K562 (cell line): Measurements from ENCODE around the gene BICD1. TPM values are rescaled to one million over a fixed set of nuclear protein-coding genes. Genes with fewer than 3 reads are reported as not detected.
A peak's percentile ranks its signal among the peaks of the same experiment; 100 is the strongest.

Experiments used
- ATAC-seq: fragments of 200-7000 bp; cut with Tn5 transposase; 3 replicates; pipeline ENCODE4 v1.9.1; 2020; ENCODE audit warnings: moderate library complexity
- BruUV-seq: library from RNA; stranded (reverse); fragments of 400-500 nt; replicated peaks from 2 replicates; lab custom pipeline; 2021; lab: Mats Ljungman, UMichigan
- CTCF ChIA-PET: fragments of 300-600 bp; formaldehyde crosslinking; extraction: SDS; loops from one replicate; lab custom pipeline; 2021; ENCODE audit warnings: low intra/inter-chr PET ratio; lab: Yijun Ruan, JAX
- POLR2A ChIA-PET: fragments of 300-600, 350-650 bp; sonication (Branson Sonifier 250); formaldehyde crosslinking; extraction: SDS; loops from one replicate; lab custom pipeline; 2021; ENCODE audit warnings: antibody characterized with exemption, inconsistent platforms; lab: Yijun Ruan, JAX
- DNase-seq, 4 experiments: peaks; one replicate each; pipeline versions ENCODE4 v3.0.0 to v3.0.0-alpha.2; 2011 to 2018; ENCODE audit warnings: low spot score in 3 of 4, mixed read lengths in 3 of 4; ENCODE audit errors: extremely low read depth in 1 of 4
- FAIRE-seq: peaks from 2 replicates; lab custom pipeline; 2011; peaks lifted over from hg19 to GRCh38; lab: Jason Lieb, UNC
- H2AFZ ChIP-seq: 2 replicates; pipeline ENCODE4 v1.6.0; 2011; ENCODE audit warnings: low read depth, low read length, control low read depth, inconsistent platforms
- H3K27ac ChIP-seq: fragments of 200-600 bp; 3 replicates; pipeline ENCODE4 v1.8.0; 2011; ENCODE audit warnings: low read depth, mild to moderate bottlenecking, control low read depth, inconsistent platforms, low read length, moderate library complexity, mixed read lengths; ENCODE audit errors: extremely low read depth
- H3K27me3 ChIP-seq, 2 experiments: fragments of 300-600 bp in 1 of 2; 2 replicates in 1 of 2; 3 replicates in 1 of 2; pipeline versions ENCODE4 v1.6.0 to v1.8.0; 2011; ENCODE audit warnings: inconsistent platforms in 2 of 2, low read length in 2 of 2, mild to moderate bottlenecking in 1 of 2, mixed read lengths in 1 of 2, moderate library complexity in 1 of 2; ENCODE audit not compliant: control insufficient read depth in 2 of 2, insufficient read depth in 2 of 2
- H3K36me3 ChIP-seq: fragments of 300-600 bp; 3 replicates; pipeline ENCODE4 v1.8.0; 2011; ENCODE audit warnings: mild to moderate bottlenecking, low read length, inconsistent platforms; ENCODE audit not compliant: control insufficient read depth, insufficient read depth
- H3K4me1 ChIP-seq, 2 experiments: fragments of 200-600 bp in 1 of 2; replicated peaks in 1 of 2; 2 replicates in 1 of 2; 3 replicates in 1 of 2; pipeline versions ENCODE4 v1.5.1 to v1.8.0; 2011; ENCODE audit warnings: inconsistent platforms in 2 of 2, low read length in 2 of 2, mild to moderate bottlenecking in 1 of 2, mixed read lengths in 1 of 2, moderate library complexity in 1 of 2; ENCODE audit not compliant: control insufficient read depth in 2 of 2, insufficient read depth in 2 of 2
- H3K4me2 ChIP-seq: 2 replicates; pipeline ENCODE4 v1.6.1; 2011; ENCODE audit warnings: low read length, control low read depth, inconsistent platforms, mixed read lengths; ENCODE audit not compliant: insufficient read depth
- H3K4me3 ChIP-seq: fragments of 200-600 bp; sonication (generic), shearing (Covaris generic); 2 replicates; pipeline ENCODE4 v1.5.1; 2016; ENCODE audit warnings: control low read depth, inconsistent platforms
- H3K79me2 ChIP-seq: fragments of 200-600 bp; 3 replicates; pipeline ENCODE4 v1.8.0; 2011; ENCODE audit warnings: low read length, inconsistent platforms; ENCODE audit not compliant: control insufficient read depth, insufficient read depth
- H3K9ac ChIP-seq, 2 experiments: 2 replicates each; pipeline versions ENCODE4 v1.6.0 to v1.6.1; 2011; ENCODE audit warnings: low read depth in 2 of 2, low read length in 2 of 2, control low read depth in 1 of 2, inconsistent platforms in 1 of 2, mild to moderate bottlenecking in 1 of 2, mixed read lengths in 1 of 2; ENCODE audit not compliant: insufficient read depth in 1 of 2
- H3K9me1 ChIP-seq: one replicate; pipeline ENCODE4 v1.6.0; 2011; ENCODE audit warnings: inconsistent platforms, mild to moderate bottlenecking, low read length, moderate library complexity; ENCODE audit not compliant: control insufficient read depth, insufficient read depth
- H3K9me3 ChIP-seq: replicated peaks from 2 replicates; pipeline ENCODE4 v1.5.1; 2011; ENCODE audit warnings: low read depth, low read length, inconsistent platforms; ENCODE audit not compliant: control insufficient read depth, insufficient read depth
- H4K20me1 ChIP-seq: replicated peaks from 2 replicates; pipeline ENCODE4 v1.6.1; 2011; ENCODE audit warnings: low read length, inconsistent platforms, mixed read lengths; ENCODE audit not compliant: control insufficient read depth, insufficient read depth
- BHLHE40 ChIP-seq: IDR thresholded peaks from 2 replicates; pipeline ENCODE4 v1.6.1; 2011; ENCODE audit warnings: low read length, improper control_type of control experiment
- EP400 ChIP-seq: fragments of 450-650 bp; IDR thresholded peaks from 2 replicates; pipeline ENCODE4 v1.6.1; 2017; ENCODE audit warnings: antibody characterized with exemption, mild to moderate bottlenecking, moderate library complexity
- MCM5 ChIP-seq: fragments of 450-650 bp; IDR thresholded peaks from 2 replicates; pipeline ENCODE4 v1.6.1; 2016; ENCODE audit warnings: low read depth
- MEF2D ChIP-seq: conservative IDR thresholded peaks from 2 replicates; pipeline ENCODE4 v1.6.1; 2016; ENCODE audit warnings: low read depth, missing genetic modification characterization, missing compliant biosample characterization
- MEIS2 ChIP-seq: fragments of 450-650 bp; IDR thresholded peaks from 2 replicates; pipeline ENCODE4 v1.6.1; 2014; ENCODE audit warnings: mild to moderate bottlenecking; ENCODE audit not compliant: partially characterized antibody
- MTA3 ChIP-seq: fragments of 450-650 bp; formaldehyde crosslinking; IDR thresholded peaks from 2 replicates; pipeline ENCODE4 v1.6.1; 2017; ENCODE audit warnings: mild to moderate bottlenecking, borderline replicate concordance
- MYC ChIP-seq, 2 experiments: fragments of 250-450 bp in 1 of 2; sonication (Bioruptor Pico) in 1 of 2; IDR thresholded peaks; 2 replicates each; pipeline versions ENCODE4 v1.5.1 to v1.6.1; 2012 to 2021; ENCODE audit warnings: low read depth in 2 of 2, borderline replicate concordance in 1 of 2, improper control_type of control experiment in 1 of 2, low read length in 1 of 2, mild to moderate bottlenecking in 1 of 2, moderate library complexity in 1 of 2
- NELFE ChIP-seq: IDR thresholded peaks from 2 replicates; pipeline ENCODE4 v1.6.1; 2011; ENCODE audit warnings: mild to moderate bottlenecking; ENCODE audit not compliant: insufficient read depth, insufficient read length
- PCBP1 ChIP-seq: fragments of 200-400 bp; formaldehyde crosslinking; IDR thresholded peaks from 2 replicates; pipeline ENCODE4 v1.6.1; 2018; ENCODE audit warnings: mild to moderate bottlenecking, low read depth, low read length; ENCODE audit not compliant: poor library complexity, severe bottlenecking
- SUPT5H ChIP-seq: fragments of 450-650 bp; IDR thresholded peaks from 2 replicates; pipeline ENCODE4 v1.6.1; 2016
- ZNF551 ChIP-seq: fragments of 250-450 bp; sonication (Bioruptor Pico); IDR thresholded peaks from 2 replicates; pipeline ENCODE4 v1.5.0; 2021; ENCODE audit warnings: mild to moderate bottlenecking, moderate library complexity
- ZNF57 ChIP-seq: fragments of 450-650 bp; formaldehyde crosslinking; IDR thresholded peaks from 2 replicates; pipeline ENCODE4 v1.4.0; 2020; ENCODE audit warnings: mild to moderate bottlenecking, moderate library complexity
- ZNF583 ChIP-seq: fragments of 250-450 bp; sonication (Bioruptor Pico); IDR thresholded peaks from 2 replicates; pipeline ENCODE4 v1.4.0; 2020
- WGBS: fragments of 100-300 bp; shearing (Covaris generic); methylation state at CpG from one replicate; pipeline ENCODE4 v1.1.6; 2016; ENCODE audit warnings: low coverage, mixed read lengths; ENCODE audit not compliant: insufficient coverage; ENCODE audit errors: missing lambda C conversion rate; 5-methylcytosine and 5-hydroxymethylcytosine counted together
- in situ Hi-C: fragments of 300-500 bp; cut with MboI; formaldehyde crosslinking; loops from 4 replicates; pipeline ENCODE4 v1.15.0; 2018; ENCODE audit warnings: inconsistent platforms, mixed read lengths
- intact Hi-C: fragments of 100-400 bp; cut with micrococcal nuclease; formaldehyde crosslinking; loops from 2 replicates; pipeline ENCODE4 v1.14.2; 2022
- polyA plus RNA-seq, 8 experiments: library from polyadenylated mRNA; depleted of rRNA in 4 of 8; stranded (reverse) in 5 of 8; unstranded in 3 of 8; fragments of >200 nt; fragmentation: Nextera tagmentation in 2 of 8; fragmentation: Illumina TruSeq in 1 of 8; extraction: Ambion mirVana in 2 of 8; extraction: Trizol in 1 of 8; gene quantifications; 2 replicates each; pipeline versions ENCODE4 v1.2.1 to v1.2.3, GENCODE V29; 2011 to 2014; ENCODE audit warnings: inconsistent platforms in 1 of 8, missing spikeins in 1 of 8
- total RNA-seq, 7 experiments: library from RNA; depleted of rRNA in 6 of 7; stranded (reverse); fragments of >200 nt in 6 of 7; fragmentation: Illumina TruSeq in 2 of 7; extraction: Trizol in 2 of 7; gene quantifications; 2 replicates each; pipeline versions ENCODE4 v1.2.1 to v1.2.3, GENCODE V29; 2011 to 2021; ENCODE audit warnings: low replicate concordance in 1 of 7
- TF ChIP-seq, protein P1 (sequence below): fragments of 250-450 bp; sonication (Bioruptor Pico); IDR thresholded peaks from 2 replicates; pipeline ENCODE4 v1.9.0; 2021; ENCODE audit warnings: mild to moderate bottlenecking, inconsistent platforms
- TF ChIP-seq, protein P2 (sequence below): fragments of 450-650 bp; IDR thresholded peaks from 2 replicates; pipeline ENCODE4 v1.6.1; 2016
- TF ChIP-seq, protein P3 (sequence below), 2 experiments: IDR thresholded peaks in 1 of 2; conservative IDR thresholded peaks in 1 of 2; 2 replicates each; pipeline ENCODE4 v1.6.1; 2016; ENCODE audit warnings: low read depth in 2 of 2, mild to moderate bottlenecking in 1 of 2, missing compliant biosample characterization in 1 of 2, missing genetic modification characterization in 1 of 2, moderate library complexity in 1 of 2

Gene BICD1
- total and polyA plus RNA-seq, 9 of the 15 experiments (the other 6 are each of a cell fraction or from before 2014, with no cell fraction given) = 3.5 to 21.1 (median 12.5) TPM

DNA sequence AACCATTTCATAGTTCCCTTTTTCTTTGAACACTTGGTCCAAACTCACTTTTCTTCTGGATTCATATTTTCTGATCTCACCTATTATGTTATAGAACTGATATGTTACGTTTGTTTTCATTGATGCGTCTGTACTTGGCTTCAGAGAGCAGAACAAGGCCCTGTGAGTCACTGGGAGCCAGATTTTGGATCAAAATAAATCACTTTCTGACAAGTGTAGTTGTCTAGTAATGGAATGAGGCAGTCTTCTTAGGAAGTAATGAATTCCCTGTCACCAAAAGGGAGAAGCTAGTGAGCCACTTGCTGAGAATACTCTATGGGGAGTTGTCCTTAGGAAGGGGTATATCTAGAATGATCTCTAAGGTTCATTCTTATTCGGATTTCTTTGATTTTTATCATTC, 10.2 kb downstream of the BICD1 start:
- Histone ChIP-seq H4K20me1 (no peaks in the 10 kb centered on the region), H2AFZ (no peak overlapping the region), H3K9ac (no peak overlapping the region), H3K36me3 (no peaks in the 10 kb centered on the region), H3K4me1 (peaks cover 6% of the 10 kb centered on the region in 2 experiments; a peak in 4 of 5 replicates), H3K4me2 (no peak overlapping the region), H3K27ac (no peak overlapping the region), H3K4me3 (no peak overlapping the region), H3K9me3 (no peaks in the 10 kb centered on the region), H3K79me2 (0 out of 3 replicates have a peak, but pooled peaks cover 2% of the 10 kb centered on the region), H3K9me1 (no peaks in the 10 kb centered on the region), H3K27me3 (no peaks in the 10 kb centered on the region)
- intact Hi-C loops = no loop called here
- BruUV-seq = no TSS peak
- FAIRE-seq (no peak), ATAC-seq (no peak), DNase-seq (no peak)
- 43% methylated on average over 3 of the region's 3 CpGs for WGBS
- in situ Hi-C loops = no loop called here
- POLR2A ChIA-PET = no interaction called here
- CTCF ChIA-PET = no interaction called here
- TF ChIP-seq MCM5 (no peak), PCBP1 (no peak), ZNF583 (CRISPR knock-in tag) (no peak), MEF2D (tag) (no peak), ZNF57 (no peak), MEIS2 (peak; percentile 83), MYC (IDR thresholded peaks at IDR 0.05; ENCODE audit: low read depth, low read length) (no peak), MYC (CRISPR knock-in tag; IDR thresholded peaks at IDR 0.05; ENCODE audit: borderline replicate concordance, low read depth) (no peak), ZNF551 (CRISPR knock-in tag) (no peak), EP400 (no peak), BHLHE40 (no peak), MTA3 (no peak), SUPT5H (no peak), NELFE (no peak)
- TF ChIP-seq, protein P1, sequence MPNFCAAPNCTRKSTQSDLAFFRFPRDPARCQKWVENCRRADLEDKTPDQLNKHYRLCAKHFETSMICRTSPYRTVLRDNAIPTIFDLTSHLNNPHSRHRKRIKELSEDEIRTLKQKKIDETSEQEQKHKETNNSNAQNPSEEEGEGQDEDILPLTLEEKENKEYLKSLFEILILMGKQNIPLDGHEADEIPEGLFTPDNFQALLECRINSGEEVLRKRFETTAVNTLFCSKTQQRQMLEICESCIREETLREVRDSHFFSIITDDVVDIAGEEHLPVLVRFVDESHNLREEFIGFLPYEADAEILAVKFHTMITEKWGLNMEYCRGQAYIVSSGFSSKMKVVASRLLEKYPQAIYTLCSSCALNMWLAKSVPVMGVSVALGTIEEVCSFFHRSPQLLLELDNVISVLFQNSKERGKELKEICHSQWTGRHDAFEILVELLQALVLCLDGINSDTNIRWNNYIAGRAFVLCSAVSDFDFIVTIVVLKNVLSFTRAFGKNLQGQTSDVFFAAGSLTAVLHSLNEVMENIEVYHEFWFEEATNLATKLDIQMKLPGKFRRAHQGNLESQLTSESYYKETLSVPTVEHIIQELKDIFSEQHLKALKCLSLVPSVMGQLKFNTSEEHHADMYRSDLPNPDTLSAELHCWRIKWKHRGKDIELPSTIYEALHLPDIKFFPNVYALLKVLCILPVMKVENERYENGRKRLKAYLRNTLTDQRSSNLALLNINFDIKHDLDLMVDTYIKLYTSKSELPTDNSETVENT = no peak
- TF ChIP-seq, protein P2, sequence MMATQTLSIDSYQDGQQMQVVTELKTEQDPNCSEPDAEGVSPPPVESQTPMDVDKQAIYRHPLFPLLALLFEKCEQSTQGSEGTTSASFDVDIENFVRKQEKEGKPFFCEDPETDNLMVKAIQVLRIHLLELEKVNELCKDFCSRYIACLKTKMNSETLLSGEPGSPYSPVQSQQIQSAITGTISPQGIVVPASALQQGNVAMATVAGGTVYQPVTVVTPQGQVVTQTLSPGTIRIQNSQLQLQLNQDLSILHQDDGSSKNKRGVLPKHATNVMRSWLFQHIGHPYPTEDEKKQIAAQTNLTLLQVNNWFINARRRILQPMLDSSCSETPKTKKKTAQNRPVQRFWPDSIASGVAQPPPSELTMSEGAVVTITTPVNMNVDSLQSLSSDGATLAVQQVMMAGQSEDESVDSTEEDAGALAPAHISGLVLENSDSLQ = peak; percentile 54
- TF ChIP-seq, protein P3, sequence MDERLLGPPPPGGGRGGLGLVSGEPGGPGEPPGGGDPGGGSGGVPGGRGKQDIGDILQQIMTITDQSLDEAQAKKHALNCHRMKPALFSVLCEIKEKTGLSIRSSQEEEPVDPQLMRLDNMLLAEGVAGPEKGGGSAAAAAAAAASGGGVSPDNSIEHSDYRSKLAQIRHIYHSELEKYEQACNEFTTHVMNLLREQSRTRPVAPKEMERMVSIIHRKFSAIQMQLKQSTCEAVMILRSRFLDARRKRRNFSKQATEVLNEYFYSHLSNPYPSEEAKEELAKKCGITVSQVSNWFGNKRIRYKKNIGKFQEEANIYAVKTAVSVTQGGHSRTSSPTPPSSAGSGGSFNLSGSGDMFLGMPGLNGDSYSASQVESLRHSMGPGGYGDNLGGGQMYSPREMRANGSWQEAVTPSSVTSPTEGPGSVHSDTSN (CRISPR knock-in tag; IDR thresholded peaks at IDR 0.05; ENCODE audit: low read depth) = no peak
- TF ChIP-seq, protein P3 (tag; conservative IDR thresholded peaks at IDR 0.05; ENCODE audit: low read depth) = 0 out of 2 replicates have a peak, but pooled peaks have one; percentile 32
